Suppressor macrophage (primary cell): ENCODE results near the gene TIMM17A.

Experiments used
- DNase-seq, 4 experiments: peaks; one replicate each; pipeline ENCODE4 v3.0.0-alpha.2; 2020 to 2022
- total RNA-seq, 17 experiments: gene quantifications; one replicate each; lab custom pipeline; 2026; ENCODE audit warnings: mixed read lengths in 6 of 17, inconsistent platforms in 3 of 17; lab: John Stamatoyannopoulos, UW

The TIMM17A gene
- 58.0 to 119 (median 79.4) reads per million in 17 experiments for total RNA-seq

GRCh38 chr1:201955009-201955728 lies at the start of gene TIMM17A:
Gene TIMM17A (plus strand): TSS chr1:201955503. CDS start chr1:201955527, 24 bp downstream.
- peak; percentile 99 to 100 (median 100) for DNase-seq

- DNase-seq, result no peak
Observed at GRCh38 chr1:201906336-201906735, 49.0 kb upstream of the TIMM17A start.

GRCh38 chr1:201907621-201908020 lies 47.7 kb upstream of the TIMM17A start:
- DNase-seq, result no peak

- no peak for DNase-seq
Observed at GRCh38 chr1:201911826-201912571, 43.3 kb upstream of the TIMM17A start.

- DNase-seq, result no peak
Observed at GRCh38 chr1:201912832-201913231, 42.5 kb upstream of the TIMM17A start.

- no peak for DNase-seq
Observed at GRCh38 chr1:201914456-201915235, 40.7 kb upstream of the TIMM17A start.

- no peak for DNase-seq
Observed at GRCh38 chr1:201916649-201917249, 38.6 kb upstream of the TIMM17A start.

- DNase-seq, result no peak
Observed at GRCh38 chr1:201917362-201918033, 37.8 kb upstream of the TIMM17A start.

GRCh38 chr1:201918343-201918742 lies 37.0 kb upstream of the TIMM17A start:
- DNase-seq, result no peak

GRCh38 chr1:201921952-201922558 lies 33.2 kb upstream of the TIMM17A start:
- no peak for DNase-seq

- DNase-seq, result no peak
Observed at GRCh38 chr1:201925301-201925567, 30.1 kb upstream of the TIMM17A start.

- no peak for DNase-seq
Observed at GRCh38 chr1:201925981-201926645, 29.2 kb upstream of the TIMM17A start.

GRCh38 chr1:201928266-201928665 lies 27.0 kb upstream of the TIMM17A start:
- DNase-seq, result no peak

- no peak for DNase-seq
Observed at GRCh38 chr1:201930137-201930536, 25.2 kb upstream of the TIMM17A start.

GRCh38 chr1:201930803-201931202 lies 24.5 kb upstream of the TIMM17A start:
- DNase-seq, result no peak

GRCh38 chr1:201933840-201934430 lies 21.4 kb upstream of the TIMM17A start:
- DNase-seq, result no peak

- peak in 3 of 4 experiments; percentile 13 to 65 (median 46) for DNase-seq
Observed at GRCh38 chr1:201937624-201938213, 17.6 kb upstream of the TIMM17A start.

GRCh38 chr1:201938440-201939035 lies 16.8 kb upstream of the TIMM17A start:
- DNase-seq, result no peak

- no peak for DNase-seq
Observed at GRCh38 chr1:201939148-201939547, 16.2 kb upstream of the TIMM17A start.

- no peak for DNase-seq
Observed at GRCh38 chr1:201939574-201939973, 15.7 kb upstream of the TIMM17A start.
